Umbilical cord (tissue), 2 donors: ENCODE results near the gene PRDM16. TPM values are rescaled to one million over a fixed set of nuclear protein-coding genes. Genes with fewer than 3 reads are reported as not detected.
"Not testable (repeated sequence)": the region's sequence is repeated elsewhere in the genome, so short reads cannot be mapped to it uniquely, and the experiment has no call there.

Source experiments
- DNase-seq: peaks from one replicate; pipeline ENCODE4 v3.0.0-alpha.2; 2015; ENCODE audit warnings: low spot score
- total RNA-seq: library from RNA; depleted of rRNA; stranded (reverse); fragments of >200 nt; gene quantifications from one replicate; pipeline ENCODE4 v1.2.3, GENCODE V29; 2014; ENCODE audit warnings: low replicate concordance; ENCODE audit not compliant: insufficient read depth

The PRDM16 gene
- total RNA-seq, 1 donor from 2014 or later: 6.3 TPM

DNA sequence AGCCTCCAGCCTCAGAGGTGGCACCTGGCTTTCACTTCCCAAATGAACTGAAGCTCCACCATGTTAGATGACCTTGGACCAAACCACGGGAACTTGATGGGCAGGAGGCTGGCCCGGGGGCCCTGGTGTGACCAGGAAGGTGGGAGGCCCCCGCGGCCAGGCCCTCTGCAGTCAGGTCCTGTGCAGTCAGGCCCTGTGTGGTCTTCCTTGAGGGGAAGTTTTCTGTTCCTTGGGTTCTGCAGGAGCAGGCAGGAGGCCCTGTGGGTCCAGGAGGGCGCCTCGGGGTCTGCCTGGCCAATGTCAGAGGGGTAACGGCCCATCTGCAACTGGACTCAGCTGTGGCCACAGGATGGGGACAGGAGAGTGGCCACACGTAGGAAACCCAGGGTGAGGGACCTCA, 13.0 kb downstream of the PRDM16 start:
- DNase-seq: no peak

DNA sequence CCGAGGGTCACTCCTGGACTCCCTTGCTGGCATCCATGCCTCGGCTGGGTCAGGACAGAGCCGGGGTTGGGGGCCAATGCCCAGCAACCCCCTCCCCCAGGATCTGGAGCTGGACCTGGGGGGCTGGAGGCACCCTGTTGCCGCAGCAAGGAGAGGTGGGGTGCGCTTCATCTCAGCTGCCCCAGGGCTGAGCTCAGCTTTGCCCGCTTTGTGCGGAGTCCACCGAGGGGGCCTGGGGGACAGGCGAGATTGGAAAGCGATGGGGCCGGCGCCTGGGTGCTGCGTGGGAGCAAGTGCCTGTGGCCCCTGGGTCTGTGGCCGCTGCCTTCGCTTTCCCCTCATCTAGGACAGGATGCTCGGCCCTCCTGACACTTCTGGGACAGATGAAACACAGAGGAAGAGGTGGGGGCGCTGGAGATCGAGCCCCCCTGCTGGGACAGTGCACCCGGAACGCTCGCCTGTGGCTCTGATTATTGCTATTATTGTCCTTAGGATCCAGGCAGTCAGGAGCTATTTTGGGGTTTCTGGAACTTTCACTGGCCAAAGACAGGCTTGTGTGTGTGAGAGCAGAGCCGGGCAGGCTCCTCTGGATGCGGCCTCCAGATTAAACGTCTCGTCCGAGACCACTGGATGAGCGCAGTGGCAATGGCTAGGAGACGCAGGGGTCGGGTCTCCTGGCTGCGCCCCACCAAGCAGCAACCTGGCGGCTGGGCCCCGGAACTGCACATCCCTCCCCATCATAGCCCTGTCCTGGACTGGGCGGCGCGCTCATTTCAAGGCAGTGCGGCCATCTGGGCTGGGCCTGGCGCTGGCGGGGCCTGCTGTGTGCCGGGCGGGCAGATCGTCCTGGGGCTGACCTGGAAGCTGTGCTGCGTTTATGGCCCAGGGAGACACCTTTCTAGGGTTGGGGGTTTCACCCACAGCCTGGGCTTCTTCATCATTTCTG, 13.8 kb downstream of the PRDM16 start:
- DNase-seq: no peak

DNA sequence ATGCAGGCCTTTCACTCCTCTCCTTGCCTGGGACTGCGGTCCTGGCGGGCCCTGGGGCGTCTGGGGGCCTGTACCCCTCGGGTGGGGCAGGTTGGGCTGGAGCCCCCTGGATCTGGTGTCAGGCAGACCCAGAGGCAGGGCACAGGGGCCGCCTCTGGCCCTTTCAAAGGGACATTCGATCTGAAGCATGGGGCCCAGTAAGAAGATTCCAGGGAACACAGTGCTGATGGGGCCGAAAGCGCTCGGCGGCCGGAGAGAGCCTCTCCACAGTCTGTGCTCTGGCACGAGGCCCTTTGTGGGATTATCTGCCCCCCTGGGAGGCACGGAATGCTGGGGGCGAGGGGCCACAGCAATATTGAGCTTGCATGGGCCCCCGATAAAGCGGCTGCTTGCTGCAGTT, 15.2 kb downstream of the PRDM16 start:
- DNase-seq: no peak

DNA sequence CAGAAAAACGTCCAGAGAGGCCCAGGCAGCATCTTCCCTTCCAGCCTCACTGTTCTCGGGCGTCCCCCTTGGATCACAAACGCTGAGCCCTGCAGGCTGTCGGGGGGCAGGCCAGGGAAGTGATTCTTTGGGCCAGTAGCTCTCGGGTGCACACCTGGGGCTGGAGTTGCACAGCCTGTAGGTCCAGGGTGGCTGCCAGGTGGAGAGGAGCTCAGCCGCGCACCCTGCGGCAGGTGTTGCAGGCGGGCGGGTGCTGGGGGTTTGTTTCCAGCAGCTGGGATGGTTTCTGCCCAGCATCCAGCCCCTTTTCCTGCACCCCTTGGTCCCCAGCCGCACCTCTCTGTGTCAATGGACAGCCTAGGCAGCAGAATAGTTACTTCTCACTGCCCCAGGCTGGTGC, 15.7 kb downstream of the PRDM16 start:
- DNase-seq: no peak

DNA sequence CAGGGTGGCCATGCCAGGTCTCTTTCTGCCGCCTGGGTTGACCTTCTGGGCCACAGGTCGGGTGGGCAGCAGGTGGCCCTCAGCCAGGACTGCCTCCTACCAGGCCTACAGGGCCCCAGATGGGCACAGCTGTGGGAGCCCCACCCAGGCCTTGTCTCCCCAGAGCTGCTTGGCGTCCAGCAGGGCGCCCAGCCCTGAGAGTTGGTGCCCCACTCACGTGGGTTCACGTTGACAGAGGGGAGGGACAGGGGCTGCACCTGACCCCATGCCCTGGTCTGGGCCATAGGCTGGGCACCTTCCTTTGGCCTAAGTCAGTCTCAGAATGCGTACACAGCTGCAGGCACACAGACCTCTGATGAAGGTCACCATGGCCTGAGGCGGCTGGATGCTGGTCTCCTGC, 16.7 kb downstream of the PRDM16 start:
- DNase-seq: no peak

DNA sequence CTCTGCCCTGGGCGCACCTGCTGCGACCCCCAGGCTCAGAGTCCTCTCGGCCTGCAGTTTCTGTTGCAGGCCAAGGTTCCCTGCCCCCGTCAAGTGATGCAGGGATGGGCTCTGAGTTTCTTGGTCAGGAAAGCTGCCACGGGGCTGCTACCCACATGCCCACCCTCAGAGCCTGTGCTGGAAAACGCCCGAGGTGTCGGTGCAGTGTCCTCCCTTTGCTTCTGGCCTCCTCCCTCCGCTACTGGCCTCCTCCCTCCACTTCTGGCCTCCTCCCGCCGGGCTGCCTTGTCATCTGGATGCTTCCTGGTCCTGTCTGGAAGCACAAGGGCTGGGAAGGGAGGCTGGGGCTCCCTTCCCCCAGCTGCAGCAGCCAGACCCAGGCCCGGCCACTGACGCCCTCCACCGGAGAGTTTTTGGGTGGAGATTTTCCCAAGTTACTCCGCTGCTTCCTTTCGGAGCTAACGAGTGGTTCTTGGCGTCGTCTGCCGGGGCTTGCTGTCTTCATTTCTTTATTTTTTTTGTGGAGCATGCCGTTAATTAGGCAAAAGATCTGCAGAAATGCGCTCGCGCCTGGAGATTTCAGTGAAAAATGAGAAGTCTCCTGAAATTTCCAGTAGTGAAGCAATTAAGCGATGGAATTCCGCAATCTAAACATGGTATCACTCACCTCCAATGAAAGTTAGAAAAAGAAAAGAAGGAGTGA, 17.4 kb downstream of the PRDM16 start:
- no peak for DNase-seq

DNA sequence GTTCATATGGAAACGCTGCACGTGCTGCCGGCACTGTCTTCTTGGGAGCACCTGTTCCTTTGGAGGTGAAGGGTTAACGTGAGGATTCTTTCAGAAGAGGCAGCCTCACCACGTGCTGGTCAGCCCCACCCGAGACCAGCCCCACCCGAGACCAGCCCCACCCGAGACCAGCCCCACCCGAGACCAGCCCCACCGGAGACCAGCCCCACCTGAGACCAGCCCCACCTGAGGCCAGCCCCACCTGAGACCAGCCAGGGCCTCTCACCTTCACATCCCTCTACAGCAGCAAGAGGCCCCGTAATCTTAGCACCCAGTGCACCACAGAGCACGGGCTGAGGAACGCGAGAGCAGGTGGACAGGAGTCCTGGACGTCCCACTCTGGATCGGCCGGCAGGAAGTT, 18.0 kb downstream of the PRDM16 start:
- DNase-seq: no peak

DNA sequence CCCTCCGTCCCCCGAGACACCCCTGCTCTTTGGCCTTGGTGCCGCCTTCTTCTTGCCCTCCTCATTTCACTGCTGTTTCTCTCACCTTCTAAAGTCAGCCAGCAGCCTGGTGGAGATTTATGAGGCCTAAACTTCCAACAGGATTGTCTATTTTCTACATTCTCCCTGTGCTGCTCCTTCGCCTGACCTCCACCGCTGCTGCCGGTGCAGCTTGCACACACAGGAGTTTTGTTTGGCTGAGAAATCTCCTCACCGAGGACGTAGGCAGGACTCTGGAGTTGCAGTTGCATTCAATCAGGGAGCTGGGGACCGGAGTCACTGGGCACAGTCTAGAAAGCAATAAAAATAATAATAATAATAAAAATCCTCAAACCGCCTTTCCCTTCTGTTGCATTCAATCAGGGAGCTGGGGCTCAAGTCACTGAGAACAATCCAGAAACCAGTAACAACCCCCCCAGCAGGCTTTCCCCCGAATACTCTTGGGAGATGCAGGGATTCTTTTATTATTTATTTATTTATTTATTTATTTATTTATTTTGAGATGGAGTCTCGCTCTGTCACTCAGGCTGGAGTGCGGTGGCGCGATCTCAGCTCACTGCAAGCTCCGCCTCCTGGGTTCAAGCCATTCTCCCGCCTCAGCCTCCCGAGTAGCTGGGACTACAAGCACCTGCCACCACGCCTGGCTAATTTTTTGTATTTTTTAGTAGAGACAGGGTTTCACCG, 19.1 kb downstream of the PRDM16 start:
- not testable (repeated sequence) for DNase-seq

DNA sequence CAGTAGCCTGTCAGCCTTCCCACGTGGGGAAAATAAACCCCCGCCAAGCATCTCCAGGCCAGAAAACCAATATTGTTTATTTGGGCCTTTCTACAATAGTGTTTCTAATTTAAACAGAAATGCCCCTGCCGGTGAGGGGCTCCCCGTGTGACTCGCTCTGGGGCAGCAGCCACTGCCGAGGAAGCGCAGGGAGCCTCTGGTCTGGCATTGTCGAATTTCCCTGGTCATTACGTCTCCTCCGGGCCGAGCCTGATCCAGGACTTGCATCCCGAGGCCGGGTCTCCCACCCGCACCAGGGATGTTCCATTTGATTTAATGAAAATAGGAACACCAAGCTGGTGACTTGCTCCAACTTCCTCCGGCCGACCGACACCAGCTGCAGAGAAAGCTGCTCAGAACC, 20.5 kb downstream of the PRDM16 start:
- no peak for DNase-seq

DNA sequence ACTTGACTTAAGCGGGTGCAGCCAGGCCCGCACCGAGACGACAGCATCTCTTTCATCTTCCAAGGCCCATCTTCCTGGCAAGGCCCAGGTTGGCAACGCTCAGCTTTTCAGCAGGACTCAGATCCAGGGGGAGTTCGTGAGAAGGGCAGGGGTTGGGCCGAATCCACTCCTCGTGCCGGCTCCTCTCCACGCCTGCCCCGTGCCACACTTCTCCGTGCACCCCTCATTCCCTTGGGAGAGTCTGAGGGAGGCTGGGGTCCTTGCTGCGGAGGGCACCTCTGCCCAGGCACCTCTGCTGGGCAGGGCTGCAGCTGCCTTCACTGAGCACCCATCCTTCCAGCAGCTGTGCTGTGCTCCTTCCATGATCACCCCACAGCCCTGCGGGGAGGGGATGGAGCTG, 22.3 kb downstream of the PRDM16 start:
- no peak for DNase-seq

DNA sequence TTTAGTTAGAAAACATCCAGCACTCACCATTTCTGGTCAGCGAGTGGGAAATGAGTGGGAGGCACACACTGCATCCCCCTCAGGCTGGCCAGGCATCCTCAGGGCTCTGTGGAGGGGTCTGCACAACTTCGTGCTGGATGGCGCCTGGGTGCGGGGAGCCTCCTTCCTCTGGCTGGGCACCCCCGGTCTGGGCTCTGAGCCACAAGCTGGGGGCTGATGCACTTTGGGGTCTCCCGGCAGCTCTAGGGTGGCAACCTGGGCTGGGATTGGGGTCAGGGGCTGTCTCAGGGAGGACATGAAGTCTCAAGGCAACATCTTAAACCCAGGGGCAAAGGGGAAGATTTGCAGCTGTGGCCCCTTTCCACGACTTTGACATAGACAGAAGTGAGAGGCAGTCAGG, 23.5 kb downstream of the PRDM16 start:
- no peak for DNase-seq

DNA sequence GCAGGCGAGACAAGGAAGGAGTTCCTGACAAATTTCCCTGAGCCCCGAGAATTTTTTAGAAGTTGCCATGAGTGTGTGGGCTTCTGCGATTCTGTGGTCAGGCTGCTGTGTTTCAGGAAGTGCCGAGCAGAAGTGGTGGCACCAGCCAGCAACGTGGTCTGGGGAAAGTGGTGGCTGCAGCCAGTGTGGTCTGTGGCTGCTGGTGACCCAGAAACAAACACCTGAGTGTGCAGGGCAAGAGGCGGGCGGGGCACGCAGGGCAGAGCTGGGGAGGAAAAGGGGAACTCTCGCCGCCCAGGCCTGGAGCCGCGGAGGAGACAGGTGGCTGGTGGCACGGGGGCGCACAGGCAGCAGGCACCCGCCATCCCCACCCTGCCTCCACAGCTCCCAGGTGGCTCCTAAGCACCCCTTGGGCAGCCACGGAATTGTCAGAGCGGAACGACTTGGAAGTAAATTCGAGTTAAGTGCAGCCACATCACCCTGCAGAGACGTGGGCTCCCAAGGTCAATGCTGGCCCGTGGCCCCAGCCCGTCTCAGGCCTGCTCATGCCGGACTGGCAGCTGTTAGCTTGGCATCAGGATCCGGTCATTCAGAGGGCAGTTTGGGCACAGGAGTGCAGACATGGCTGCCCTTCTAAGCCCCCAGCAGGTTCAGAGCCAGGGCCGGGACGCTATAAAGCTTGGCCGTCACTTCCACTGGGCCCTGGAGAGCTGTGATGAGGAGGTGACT, 25.1 kb downstream of the PRDM16 start:
- no peak for DNase-seq

DNA sequence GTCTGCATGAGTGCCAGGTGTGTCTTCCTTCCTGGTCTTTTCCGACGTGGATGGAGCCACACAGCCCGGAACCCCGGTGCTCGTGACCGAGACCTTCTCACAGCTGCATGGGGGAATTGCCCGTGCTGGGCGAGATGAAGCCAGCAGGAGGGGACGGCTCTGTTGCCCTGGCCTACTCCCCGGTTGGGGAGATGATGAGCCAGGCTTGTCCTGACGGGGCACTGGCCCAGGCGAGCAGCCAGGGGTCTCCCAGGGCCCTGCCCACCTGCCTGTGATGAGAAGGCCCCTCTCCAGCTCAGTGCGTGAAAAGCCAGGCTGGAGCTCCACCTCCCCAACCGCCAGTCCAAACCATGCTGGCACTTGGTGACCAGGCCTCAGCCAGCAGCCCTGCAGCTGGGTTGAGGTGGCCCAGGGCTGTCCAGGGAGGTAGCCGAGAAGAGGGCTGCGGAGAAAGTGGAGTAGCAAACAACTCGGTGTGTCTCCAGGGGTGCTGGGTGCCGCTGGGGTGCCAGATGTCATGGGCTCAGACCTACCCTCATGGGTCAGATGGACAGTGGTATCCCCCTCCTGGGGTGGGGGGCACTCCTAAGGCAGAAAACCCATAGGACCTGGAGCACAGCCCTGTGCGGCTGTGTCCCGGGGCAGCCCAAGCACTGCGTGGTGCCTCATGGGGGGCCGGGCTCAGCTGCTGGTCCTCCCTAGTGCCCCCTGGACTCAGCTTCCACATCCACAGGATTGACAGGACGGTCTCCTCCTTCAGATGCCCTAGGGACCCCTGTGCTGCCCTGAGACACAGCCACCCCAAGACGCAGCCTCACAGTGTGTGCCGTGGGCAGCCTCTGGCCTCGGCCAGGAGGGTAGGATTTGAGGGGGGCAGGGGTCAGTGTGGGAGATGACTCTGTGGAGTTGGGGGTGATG, 26.1 kb downstream of the PRDM16 start:
- no peak for DNase-seq

DNA sequence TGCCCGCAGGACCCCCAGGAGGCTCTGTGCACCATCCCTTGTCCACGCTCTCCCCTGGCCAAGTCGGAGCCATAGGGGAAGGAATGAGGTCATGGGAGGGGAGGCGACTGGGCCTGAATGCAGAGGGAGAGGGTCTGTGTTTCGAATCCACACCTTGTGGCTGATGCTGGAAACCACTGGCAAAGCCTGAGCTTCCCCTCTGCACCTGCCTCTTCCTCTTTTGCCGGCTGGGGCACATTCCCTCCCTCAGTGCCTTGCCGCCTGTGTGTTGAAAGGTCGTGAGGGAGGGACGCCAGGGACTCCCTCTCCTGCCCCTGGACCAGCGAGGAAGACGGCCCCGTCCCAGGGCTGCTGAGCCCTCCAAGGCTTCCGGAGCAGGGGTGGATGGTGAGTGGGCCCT, 27.3 kb downstream of the PRDM16 start:
- DNase-seq: no peak

DNA sequence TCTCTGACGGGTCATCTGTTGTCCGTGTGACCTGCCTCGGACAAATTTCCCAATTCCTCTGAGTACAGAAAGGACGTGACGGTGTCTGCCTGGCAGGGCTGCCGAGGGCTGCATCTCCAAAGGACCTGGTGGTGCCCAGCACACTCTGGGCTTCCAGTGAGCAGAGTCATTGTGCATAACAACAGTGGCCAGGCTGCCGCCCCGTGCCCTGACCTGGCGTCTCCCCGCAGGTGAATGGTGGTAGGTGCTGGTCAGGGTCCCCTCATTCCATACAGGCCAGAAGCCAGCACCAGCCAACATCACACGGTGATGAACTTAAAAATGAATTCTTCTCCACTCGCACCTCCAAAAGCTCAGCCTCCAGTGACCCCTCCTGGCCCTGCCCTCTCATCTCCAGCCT, 28.2 kb downstream of the PRDM16 start:
- no peak for DNase-seq

DNA sequence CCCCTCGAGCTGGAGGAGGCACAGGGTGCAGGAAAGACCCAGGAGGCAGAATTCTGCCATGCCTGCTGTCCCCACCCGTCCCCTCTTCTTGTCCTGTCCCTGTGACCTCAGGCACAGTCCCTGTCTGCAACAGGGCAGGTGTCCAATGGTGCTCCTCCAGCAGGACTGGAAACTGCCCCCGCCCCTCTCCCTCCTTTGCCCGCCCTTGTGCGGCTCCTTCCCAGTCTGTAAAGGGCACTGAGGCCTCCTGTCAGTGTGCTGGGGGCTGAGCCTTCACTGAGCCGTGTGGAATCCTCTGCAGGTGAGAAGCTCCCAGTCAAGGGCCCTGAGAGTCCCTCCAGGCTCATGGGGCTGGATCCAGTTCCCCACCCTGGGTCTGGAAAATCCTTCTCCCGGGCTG, 28.9 kb downstream of the PRDM16 start:
- no peak for DNase-seq

DNA sequence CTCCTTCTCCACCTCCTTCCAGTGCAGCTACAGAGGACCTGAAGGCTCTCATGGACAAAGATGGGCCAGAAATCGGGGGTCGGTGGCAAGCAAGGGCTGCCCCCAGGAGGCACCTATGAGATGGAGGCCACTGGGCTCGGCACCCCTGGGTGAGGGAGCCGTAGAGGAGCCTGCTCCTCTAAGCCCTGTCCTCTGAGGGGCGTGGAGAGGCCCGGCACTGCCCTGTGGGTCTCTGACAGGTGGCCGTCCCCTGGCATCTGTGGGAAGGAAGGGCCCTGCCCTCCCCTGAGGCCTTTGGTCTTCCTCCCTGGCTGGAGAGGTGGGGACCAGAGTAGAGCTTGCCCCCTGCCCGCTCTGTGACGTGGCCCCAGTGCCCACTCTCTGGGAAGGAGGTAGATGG, 30.9 kb downstream of the PRDM16 start:
- no peak for DNase-seq

DNA sequence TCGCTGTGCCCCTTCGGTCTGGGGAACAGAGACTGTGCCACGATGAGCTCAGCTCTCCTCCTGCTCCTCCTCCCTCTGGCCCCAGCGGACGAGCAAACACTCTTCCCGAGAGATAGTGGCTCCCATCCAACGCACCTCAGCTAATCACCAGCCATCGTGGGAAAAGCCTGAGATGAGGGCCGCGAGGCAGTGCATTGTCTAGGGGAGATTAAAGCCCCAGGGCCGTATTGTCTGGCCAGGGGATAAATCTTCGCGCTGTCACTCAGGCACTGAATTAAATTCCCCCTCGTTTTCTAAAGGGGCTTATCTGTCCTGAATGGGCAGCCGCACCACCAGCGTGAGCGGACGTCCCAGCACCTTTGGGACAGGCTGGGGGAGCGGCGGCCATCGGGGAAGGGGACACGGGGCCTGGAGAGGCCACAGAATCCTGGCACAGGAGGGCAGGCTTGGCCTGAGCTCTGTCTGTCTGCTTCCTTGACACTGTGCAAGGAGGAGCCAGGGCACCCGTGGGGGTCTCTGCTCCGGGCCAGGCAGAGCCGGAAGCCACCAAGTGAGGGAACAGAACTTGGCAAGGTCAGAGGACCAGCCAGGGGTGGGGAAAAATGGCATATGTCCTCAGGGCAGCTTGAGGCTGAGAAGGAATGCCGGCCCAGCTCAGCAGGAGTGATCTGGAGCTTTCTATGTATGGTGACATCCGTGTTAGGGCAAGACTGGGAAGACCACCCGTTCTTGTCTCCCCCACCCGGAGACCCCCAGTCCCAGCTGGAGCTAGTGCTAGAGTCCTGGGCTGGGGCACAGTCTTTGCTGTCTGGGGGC, 32.3 kb downstream of the PRDM16 start:
- no peak for DNase-seq

DNA sequence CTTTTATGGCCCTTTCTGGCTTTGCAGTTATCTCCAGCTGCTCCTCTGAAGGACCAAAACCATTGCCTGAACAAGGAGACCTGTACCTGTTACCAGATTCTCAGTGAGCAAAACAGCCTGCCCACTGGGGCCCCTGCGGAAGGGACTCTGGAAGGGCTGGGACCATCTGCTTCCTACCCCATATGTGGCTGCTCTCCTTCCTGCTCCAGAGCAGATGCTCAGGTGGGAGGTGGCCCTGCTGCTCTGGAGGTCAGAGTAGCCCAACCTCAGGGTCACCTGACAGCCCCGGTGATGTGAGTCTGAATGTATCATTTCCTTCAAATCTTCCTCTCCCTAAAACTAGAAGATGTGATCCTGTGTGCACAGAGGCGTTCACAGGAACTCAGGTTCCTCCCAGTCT, 33.6 kb downstream of the PRDM16 start:
- DNase-seq: no peak
